IMR-90 (cell line): ENCODE measurements around the gene TMEM131. TPM values are rescaled to one million over a fixed set of nuclear protein-coding genes. Genes with fewer than 3 reads are reported as not detected.

ENCODE experiments used
- ATAC-seq: fragments of 200-7000 bp; cut with Tn5 transposase; 2 replicates; pipeline ENCODE4 v1.9.1; 2020; ENCODE audit warnings: low read depth, mild to moderate bottlenecking, moderate library complexity
- BruUV-seq: library from RNA; stranded (reverse); fragments of 400-500 nt; replicated peaks from 2 replicates; lab custom pipeline; 2021; lab: Mats Ljungman, UMichigan
- CTCF ChIA-PET: fragments of 300-600 bp; formaldehyde crosslinking; extraction: SDS; loops from one replicate; lab custom pipeline; 2021; ENCODE audit warnings: antibody characterized with exemption; lab: Yijun Ruan, JAX
- POLR2A ChIA-PET: fragments of 300-600 bp; sonication (Branson Sonifier 250); formaldehyde crosslinking; loops from one replicate; lab custom pipeline; 2022; ENCODE audit warnings: antibody characterized with exemption; ENCODE audit not compliant: unreplicated experiment; lab: Charles Lee
- DNase-seq: peaks from one replicate; pipeline ENCODE4 v3.0.0; 2013
- H2AFZ ChIP-seq: replicated peaks from 2 replicates; pipeline ENCODE3; 2013; ENCODE audit warnings: low read length, mild to moderate bottlenecking; ENCODE audit not compliant: poor library complexity
- H2AK5ac ChIP-seq: 2 replicates; pipeline ENCODE4 v1.6.1; 2013; ENCODE audit warnings: low read depth, low read length, inconsistent platforms
- H2AK9ac ChIP-seq: replicated peaks from 2 replicates; pipeline ENCODE3; 2013; ENCODE audit warnings: mild to moderate bottlenecking, low read depth, low read length, moderate library complexity; ENCODE audit not compliant: poor library complexity
- H2BK120ac ChIP-seq: 2 replicates; pipeline ENCODE4 v1.6.1; 2013; ENCODE audit warnings: low read depth, low read length, inconsistent platforms
- H2BK15ac ChIP-seq: 3 replicates; pipeline ENCODE4 v1.6.1; 2013; ENCODE audit warnings: low read depth, low read length, inconsistent platforms
- H2BK20ac ChIP-seq: 2 replicates; pipeline ENCODE4 v1.6.1; 2013; ENCODE audit warnings: low read depth, mild to moderate bottlenecking, inconsistent platforms, low read length, moderate library complexity
- H2BK5ac ChIP-seq: 2 replicates; pipeline ENCODE4 v1.6.1; 2013; ENCODE audit warnings: mild to moderate bottlenecking, low read depth, low read length, inconsistent platforms; ENCODE audit not compliant: poor library complexity, severe bottlenecking
- H3K14ac ChIP-seq: replicated peaks from 2 replicates; pipeline ENCODE4 v1.6.1; 2013; ENCODE audit warnings: low read depth, low read length, inconsistent platforms
- H3K18ac ChIP-seq: 2 replicates; pipeline ENCODE4 v1.6.1; 2013; ENCODE audit warnings: low read depth, low read length, control low read depth
- H3K23ac ChIP-seq: 2 replicates; pipeline ENCODE4 v1.6.1; 2013; ENCODE audit warnings: low read depth, low read length, inconsistent platforms
- H3K27ac ChIP-seq: 2 replicates; pipeline ENCODE4 v1.5.1; 2013; ENCODE audit warnings: mild to moderate bottlenecking, control low read depth, low read length; ENCODE audit not compliant: insufficient read depth
- H3K27me3 ChIP-seq: 2 replicates; pipeline ENCODE4 v1.6.1; 2013; ENCODE audit warnings: low read length; ENCODE audit not compliant: control insufficient read depth, insufficient read depth
- H3K36me3 ChIP-seq: 2 replicates; pipeline ENCODE4 v1.6.1; 2013; ENCODE audit warnings: low read length, mixed read lengths; ENCODE audit not compliant: control insufficient read depth, insufficient read depth
- H3K4ac ChIP-seq: 2 replicates; pipeline ENCODE4 v1.6.1; 2013; ENCODE audit warnings: low read depth, low read length, inconsistent platforms
- H3K4me1 ChIP-seq: 2 replicates; pipeline ENCODE4 v1.6.1; 2013; ENCODE audit warnings: low read length, mixed read lengths; ENCODE audit not compliant: control insufficient read depth, insufficient read depth
- H3K4me2 ChIP-seq: 2 replicates; pipeline ENCODE4 v1.6.1; 2013; ENCODE audit warnings: low read depth, mild to moderate bottlenecking, control low read depth, low read length, moderate library complexity
- H3K4me3 ChIP-seq: 2 replicates; pipeline ENCODE4 v1.5.1; 2013; ENCODE audit warnings: low read depth, mild to moderate bottlenecking, control low read depth, low read length, moderate library complexity; ENCODE audit not compliant: insufficient read depth
- H3K56ac ChIP-seq: 2 replicates; pipeline ENCODE4 v1.6.1; 2013; ENCODE audit warnings: low read length, inconsistent platforms; ENCODE audit not compliant: insufficient read depth; ENCODE audit errors: extremely low read depth
- H3K79me1 ChIP-seq, 2 experiments: 2 replicates each; pipeline ENCODE4 v1.6.1; 2013; ENCODE audit warnings: low read length in 2 of 2, inconsistent platforms in 1 of 2, low read depth in 1 of 2
- H3K9ac ChIP-seq: 2 replicates; pipeline ENCODE4 v1.6.1; 2013; ENCODE audit warnings: low read depth, low read length, control low read depth
- H3K9me1 ChIP-seq: 2 replicates; pipeline ENCODE4 v1.6.1; 2013; ENCODE audit warnings: low read length, inconsistent platforms; ENCODE audit not compliant: insufficient read depth
- H3K9me3 ChIP-seq: 2 replicates; pipeline ENCODE4 v1.6.1; 2013; ENCODE audit warnings: low read length; ENCODE audit not compliant: control insufficient read depth, insufficient read depth
- H4K20me1 ChIP-seq: 2 replicates; pipeline ENCODE4 v1.6.1; 2013; ENCODE audit warnings: low read length, inconsistent platforms; ENCODE audit not compliant: insufficient read depth
- H4K5ac ChIP-seq: 2 replicates; pipeline ENCODE4 v1.6.1; 2013; ENCODE audit warnings: mild to moderate bottlenecking, low read depth, low read length, control low read depth
- H4K8ac ChIP-seq, 2 experiments: 2 replicates each; pipeline ENCODE4 v1.6.1; 2013; ENCODE audit warnings: low read depth in 2 of 2, low read length in 2 of 2, control low read depth in 1 of 2, inconsistent platforms in 1 of 2
- H4K91ac ChIP-seq: 2 replicates; pipeline ENCODE4 v1.6.1; 2013; ENCODE audit warnings: low read depth, low read length, inconsistent platforms; ENCODE audit not compliant: insufficient read depth
- FOS ChIP-seq: fragments of 150-350 bp; IDR thresholded peaks from 2 replicates; pipeline ENCODE4 v1.6.1; 2016; ENCODE audit warnings: low read depth, low read length
- MAZ ChIP-seq: IDR thresholded peaks from 2 replicates; pipeline ENCODE4 v1.6.1; 2012; ENCODE audit warnings: low read depth, mild to moderate bottlenecking, low read length, improper control_type of control experiment, moderate library complexity, borderline replicate concordance
- WGBS, 2 experiments: methylation state at CpG; one replicate each; pipeline versions ENCODE4 v1.1.5 to v1.1.7; 2013; ENCODE audit warnings: missing lambda C conversion rate in 2 of 2; ENCODE audit not compliant: insufficient read length in 1 of 2; ENCODE audit errors: extremely low coverage in 2 of 2; 5-methylcytosine and 5-hydroxymethylcytosine counted together
- dilution Hi-C: fragments of 300-500 bp; cut with HindIII; formaldehyde crosslinking; loops from one replicate; pipeline ENCODE4 v1.14.3; 2018; ENCODE audit warnings: low sequenced_read_pairs; ENCODE audit not compliant: unreplicated experiment
- in situ Hi-C: fragments of 300-500 bp; cut with MboI; formaldehyde crosslinking; loops from 3 replicates; pipeline ENCODE4 v1.14.3; 2019; ENCODE audit warnings: low sequenced_read_pairs, inconsistent platforms, mixed read lengths
- intact Hi-C: fragments of 100-400 bp; cut with micrococcal nuclease; formaldehyde crosslinking; loops from 2 replicates; pipeline ENCODE4 v1.10.0; 2022
- polyA plus RNA-seq, 3 experiments: library from polyadenylated mRNA; depleted of rRNA; stranded (reverse); fragments of >200 nt; gene quantifications; 2 replicates each; pipeline ENCODE4 v1.2.3, GENCODE V29; 2012; ENCODE audit warnings: low replicate concordance in 1 of 3
- total RNA-seq: library from RNA; depleted of rRNA; stranded (reverse); fragments of >200 nt; gene quantifications from 2 replicates; pipeline ENCODE4 v1.2.3, GENCODE V29; 2012

Gene TMEM131
- total and polyA plus RNA-seq, 2 of the 4 experiments (the other 2 are of a cell fraction), result 13.3 to 14.0 TPM

DNA sequence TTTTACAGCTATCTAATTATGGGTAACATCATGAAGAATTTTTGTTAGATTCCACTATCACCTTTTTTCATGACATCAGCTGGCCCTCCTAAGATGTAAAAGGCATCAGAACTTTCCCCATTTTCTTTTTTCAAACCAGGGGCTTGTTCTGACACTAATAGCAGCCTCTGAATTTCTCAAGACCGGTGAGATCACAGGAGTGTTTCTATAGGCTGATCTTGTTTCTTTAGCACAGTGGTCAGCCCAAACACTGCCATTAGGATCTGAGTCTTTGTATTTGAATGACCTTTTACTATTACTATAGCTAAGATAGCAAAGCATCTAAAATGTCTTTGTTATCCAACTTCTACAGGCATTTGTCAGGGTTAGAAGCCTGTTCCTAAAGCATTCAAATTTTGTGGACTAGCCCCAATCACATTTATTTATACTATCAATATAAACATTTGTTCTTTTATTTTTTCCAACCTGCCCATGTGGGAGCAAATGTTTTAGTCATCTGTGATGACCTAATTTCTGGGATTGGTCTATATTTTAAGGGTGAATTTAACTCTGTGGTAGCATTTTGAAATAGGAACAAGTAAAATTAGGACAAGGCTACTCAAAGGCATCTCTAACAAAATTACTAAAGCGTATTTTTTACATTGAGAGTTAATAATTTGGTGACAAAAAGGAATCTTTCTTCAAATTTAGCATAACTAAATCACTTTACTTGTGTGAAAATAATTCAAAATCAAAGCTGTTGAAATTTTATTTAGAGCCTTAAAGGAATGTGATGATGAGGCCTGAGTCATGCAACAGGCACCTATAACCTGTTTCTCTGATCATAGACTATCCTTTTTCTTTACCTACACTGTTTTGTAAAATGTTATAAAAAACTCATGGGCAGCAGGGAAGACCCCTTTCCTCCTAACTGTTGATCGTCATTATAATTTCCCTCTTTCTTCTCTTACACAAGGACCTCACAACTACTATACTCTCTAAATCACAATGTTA is 243.1 kb downstream of the TMEM131 start (continued):
- no peak for TF ChIP-seq MAZ
- no peak for TF ChIP-seq FOS

DNA sequence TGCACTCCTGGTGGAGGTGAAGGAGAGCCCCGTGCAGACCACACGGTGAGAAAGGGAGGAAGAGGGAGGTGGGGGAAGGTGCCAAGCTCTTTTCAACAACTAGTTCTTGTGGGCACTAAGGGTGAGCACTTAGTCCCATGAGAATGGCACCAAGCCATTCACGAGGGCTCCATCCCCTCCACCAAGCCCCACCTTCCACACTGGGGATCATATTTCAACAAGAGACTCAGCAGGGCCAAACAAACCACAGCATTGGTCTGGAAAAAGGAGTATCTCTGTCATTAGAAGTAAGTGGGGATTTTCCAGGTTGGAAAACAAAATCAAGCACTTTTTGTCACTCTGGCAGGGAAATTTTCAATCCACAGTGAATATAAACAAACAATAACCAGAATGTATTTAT is 244.0 kb downstream of the TMEM131 start:
- WGBS, 2 experiments, result no CpG with 5 or more reads among the region's 3 CpGs
- POLR2A ChIA-PET, result no interaction called here
- H3K36me3 ChIP-seq, result peaks cover 7% of the 10 kb centered on the region
- DNase-seq, result peak; percentile 53
- 0 out of 2 replicates have a peak, but pooled peaks have one; percentile 32 for TF ChIP-seq MAZ
- no peak for TF ChIP-seq FOS
- dilution Hi-C loops, result no loop called here
- no peaks in the 10 kb centered on the region for H3K9me3 ChIP-seq
- no peak overlapping the region for H2BK15ac ChIP-seq
- intact Hi-C loops, result no loop called here
- peak; percentile 48 for ATAC-seq
- no peak overlapping the region for H2BK5ac ChIP-seq
- H4K91ac ChIP-seq, result no peak overlapping the region
- peak overlapping the region; percentile 43; the same call in 1 of the 2 replicates for H3K18ac ChIP-seq
- no peak overlapping the region for H3K9ac ChIP-seq
- in situ Hi-C loops, result no loop called here
- H3K56ac ChIP-seq, result no peak overlapping the region
- CTCF ChIA-PET, result interaction anchor here (1.4 kb wide), 1 partner anchor 55 kb away, joined by 4 read pairs; no protein-coding TSS in a partner anchor
- BruUV-seq, result no TSS peak
- H3K4me1 ChIP-seq, result peaks cover 7% of the 10 kb centered on the region; the same call in 1 of the 2 replicates
- no peak overlapping the region for H4K8ac ChIP-seq
- no peak overlapping the region for H3K4ac ChIP-seq
- peak overlapping the region; percentile 5; the same call in 1 of the 2 replicates for H3K27ac ChIP-seq
- H2BK120ac ChIP-seq, result no peak overlapping the region
- H2AFZ ChIP-seq, result no peak overlapping the region
- H3K4me2 ChIP-seq, result no peak overlapping the region
- no peak overlapping the region for H3K23ac ChIP-seq
- H3K14ac ChIP-seq, result no peak overlapping the region
- H3K9me1 ChIP-seq, result peaks cover 3% of the 10 kb centered on the region; the same call in 1 of the 2 replicates
- no peak overlapping the region for H2AK9ac ChIP-seq
- no peaks in the 10 kb centered on the region for H3K27me3 ChIP-seq
- H2AK5ac ChIP-seq, result no peak overlapping the region
- no peak overlapping the region for H2BK20ac ChIP-seq
- H4K20me1 ChIP-seq, result no peaks in the 10 kb centered on the region
- H3K79me1 ChIP-seq, result no peaks in the 10 kb centered on the region
- no peak overlapping the region for H4K5ac ChIP-seq
- no peak overlapping the region for H3K4me3 ChIP-seq
